ENCODE data around the gene FILIP1.

Gene FILIP1

DNA sequence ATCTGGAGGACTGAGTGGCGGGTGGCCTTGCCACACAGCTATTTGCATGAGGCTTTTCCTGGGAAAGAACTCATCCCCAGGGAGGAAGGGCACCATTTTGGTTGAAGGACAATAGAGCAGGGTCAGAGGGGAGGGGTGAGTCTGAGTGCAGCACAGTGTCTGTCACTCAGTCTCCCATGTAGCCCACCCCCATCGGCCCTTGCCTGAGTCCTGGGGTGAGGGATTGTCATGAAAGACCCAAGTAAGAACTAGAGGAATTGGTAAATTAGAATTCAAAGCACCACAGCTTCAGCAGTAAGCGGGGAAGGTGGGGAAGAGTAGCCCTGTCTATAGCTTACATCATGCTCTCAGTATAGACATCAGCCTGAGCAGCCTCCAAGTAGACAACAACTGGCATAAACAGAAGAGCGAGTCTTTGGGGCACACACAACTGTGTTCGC, 118.6 kb downstream of the FILIP1 start:
- no peak for DNase-seq

DNA sequence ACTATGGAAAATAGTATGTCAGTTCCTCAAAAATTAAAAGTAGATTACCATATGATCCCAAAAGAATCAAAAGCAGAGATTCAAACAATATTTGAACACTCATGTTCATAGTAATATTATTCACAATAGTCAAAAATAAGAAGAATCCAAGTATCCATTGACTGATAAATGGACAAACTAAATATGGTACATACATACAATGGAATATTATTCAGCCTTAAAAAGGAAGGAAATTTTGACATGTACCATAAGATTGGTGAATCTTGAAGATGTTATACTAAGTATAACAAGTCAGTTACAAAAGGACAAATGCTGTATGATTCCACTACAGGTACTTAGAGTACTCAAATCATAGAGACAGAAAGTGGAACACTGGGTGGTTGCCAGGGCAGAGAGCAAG, 120.7 kb downstream of the FILIP1 start:
- no peak for DNase-seq

DNA sequence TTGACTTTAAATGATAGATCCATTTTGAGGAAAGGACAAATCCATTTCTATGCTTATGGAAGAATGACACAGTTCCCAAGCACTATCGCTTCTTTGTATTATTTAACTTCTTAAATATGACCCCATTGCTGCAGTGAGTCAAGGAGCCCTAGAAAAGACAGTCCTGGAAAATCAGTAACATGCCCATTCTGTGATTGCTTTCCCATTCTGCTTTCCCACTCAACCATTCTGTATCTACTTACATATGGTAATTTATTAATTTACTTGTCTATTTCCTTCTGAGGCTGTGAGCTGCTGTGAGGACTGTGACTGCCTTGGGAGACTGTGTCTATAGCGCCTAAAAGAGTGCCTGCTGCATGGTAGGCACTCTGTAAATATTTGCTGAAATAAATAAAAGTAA, 123.6 kb downstream of the FILIP1 start:
- DNase-seq, result no peak

DNA sequence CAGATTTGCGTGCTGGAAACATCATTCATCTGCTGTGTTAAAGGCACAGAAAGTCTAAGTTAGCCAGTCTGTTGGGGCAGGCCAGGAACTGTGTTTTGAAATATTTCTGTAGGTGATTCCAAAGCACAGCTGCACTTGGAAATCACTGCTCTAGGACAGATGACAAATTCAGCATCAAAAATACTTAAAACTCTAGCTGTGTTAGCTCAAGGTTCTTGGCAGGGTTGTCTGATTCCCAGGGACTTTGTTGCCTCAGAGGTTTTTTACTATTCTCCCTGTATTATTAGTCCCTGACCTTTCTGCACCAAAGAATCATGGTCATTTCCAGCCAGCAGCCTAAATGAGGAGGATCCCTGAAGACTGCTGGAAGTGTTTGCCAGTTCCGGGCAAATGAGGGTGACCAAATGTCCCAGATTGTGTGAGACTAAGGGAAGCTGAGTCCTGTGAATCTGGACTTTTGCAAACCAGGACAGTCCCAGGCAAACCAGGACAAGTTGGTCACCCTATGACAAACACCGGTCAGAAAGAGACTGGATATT, 124.7 kb downstream of the FILIP1 start:
- DNase-seq, result no peak

DNA sequence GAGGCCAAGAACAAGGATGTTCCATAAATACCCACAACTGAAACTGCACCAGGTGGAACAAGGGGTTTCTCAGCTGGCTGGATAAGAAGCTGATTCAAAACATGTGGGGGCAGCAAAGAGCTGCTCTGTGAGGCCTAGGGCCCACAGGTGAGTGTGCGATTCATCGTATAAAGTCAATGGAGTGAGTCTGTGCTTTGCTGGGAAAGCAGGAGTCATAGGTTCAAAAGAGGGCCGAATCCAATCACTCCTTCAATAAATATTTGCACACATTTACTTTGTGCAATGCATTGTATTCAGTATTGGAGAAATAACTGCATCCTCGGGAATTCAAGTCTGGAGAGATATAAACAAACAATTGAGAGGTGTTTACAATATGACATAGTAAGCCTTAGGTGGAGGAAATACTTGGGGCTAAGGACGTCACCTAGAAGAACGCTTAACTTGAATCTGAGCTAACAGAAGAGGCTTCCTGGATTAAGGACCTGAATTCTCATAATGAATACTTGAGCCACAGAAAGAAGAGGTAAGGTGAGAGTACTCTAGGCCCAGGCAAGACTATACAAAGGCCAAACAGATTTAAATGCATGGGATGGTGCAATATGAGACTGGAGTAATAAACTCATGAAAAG, 125.3 kb downstream of the FILIP1 start:
- DNase-seq, result peak; percentile 27

DNA sequence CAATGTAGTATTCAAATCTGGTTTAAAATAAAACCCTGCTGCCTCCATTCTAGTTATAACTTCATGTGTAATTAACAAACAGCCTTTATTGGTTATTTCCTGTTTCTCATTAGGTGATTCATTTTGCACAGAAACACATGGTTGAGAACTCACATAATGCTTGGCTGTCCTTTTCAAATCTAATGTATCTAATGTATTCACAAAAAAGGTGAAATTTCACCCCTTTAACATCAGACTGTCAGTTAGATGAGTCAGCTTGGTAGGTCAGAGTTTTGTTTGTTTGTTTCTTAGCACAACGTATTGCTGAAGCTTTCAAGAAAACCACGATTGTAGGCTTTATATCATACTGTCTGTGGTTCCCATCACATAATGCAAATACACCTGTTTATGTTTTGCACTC, 130.3 kb downstream of the FILIP1 start:
- no peak for DNase-seq

DNA sequence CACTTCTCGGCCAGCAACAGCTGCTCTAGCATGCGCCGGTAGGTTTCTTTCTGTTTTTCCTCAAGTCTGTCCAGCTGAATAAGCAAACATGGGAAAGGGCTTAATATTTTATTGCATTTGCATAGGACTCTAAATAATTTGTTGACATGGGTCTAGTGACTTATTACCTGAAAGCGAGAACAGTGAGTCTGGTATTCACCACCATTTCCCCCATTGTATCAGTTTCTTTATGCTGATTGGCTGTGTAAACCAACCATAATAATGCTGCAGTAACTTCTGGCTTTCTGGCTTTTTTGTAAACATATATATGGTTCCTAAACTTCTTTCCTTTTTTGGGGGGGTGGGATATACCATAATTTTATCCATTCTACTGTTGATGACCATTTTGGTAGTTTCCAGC, 140.0 kb downstream of the FILIP1 start:
- DNase-seq, result no peak

DNA sequence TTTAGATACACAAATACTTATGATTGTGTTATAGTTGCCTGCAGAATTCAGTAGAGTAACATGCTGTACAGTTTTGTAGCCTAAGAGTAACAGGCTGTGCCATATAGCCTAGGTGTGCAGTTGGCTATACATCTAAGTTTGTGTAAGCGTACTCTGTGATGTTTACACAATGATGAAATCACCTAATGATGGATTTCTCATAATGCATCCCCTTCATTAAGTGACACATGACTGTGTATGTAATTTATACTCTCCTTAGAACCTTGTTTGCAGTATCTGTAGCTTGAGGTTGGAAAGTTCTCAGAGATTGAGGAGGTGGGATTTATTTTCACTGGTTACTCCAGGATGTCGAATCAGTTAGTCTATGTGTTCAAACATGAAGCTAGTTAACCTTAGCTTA, 142.0 kb downstream of the FILIP1 start:
- no peak for DNase-seq

DNA sequence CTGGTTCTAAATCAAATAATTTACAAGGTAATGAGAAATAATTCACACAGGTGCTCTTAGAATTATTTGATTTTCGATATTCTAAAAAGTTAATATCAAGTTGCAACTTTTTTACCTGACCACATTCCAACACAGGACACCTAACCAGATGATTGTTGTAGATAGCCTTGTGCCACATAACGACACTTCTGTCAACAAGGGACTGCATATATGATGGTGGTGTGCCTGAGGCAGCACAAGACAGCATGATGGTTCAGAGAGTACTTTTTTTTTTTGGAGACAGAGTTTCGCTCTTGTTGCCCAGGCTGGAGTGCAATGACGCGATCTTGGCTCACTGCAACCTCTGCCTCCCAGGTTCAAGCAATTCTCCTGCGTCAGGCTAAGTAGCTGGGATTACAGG, 142.8 kb downstream of the FILIP1 start:
- DNase-seq, result no peak

DNA sequence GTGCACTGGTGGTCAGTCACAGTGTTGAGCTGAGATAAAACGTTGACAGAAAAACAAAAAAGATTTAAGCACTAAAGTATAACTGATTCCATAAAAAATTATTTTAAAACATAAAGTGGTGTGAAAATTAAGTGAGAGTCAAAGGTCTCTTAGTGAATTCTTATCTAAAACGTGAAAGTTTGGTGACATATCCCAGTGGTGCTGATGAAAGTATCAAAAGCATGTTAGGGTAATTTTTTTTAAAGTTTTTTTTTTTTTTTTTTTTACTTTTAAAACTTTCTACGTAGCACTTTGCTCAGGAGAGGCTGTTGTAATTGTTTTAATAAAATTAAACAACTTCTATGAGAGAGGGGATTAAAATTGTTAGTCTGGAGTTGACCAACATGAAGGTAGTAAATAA, 143.4 kb downstream of the FILIP1 start:
- no peak for DNase-seq

DNA sequence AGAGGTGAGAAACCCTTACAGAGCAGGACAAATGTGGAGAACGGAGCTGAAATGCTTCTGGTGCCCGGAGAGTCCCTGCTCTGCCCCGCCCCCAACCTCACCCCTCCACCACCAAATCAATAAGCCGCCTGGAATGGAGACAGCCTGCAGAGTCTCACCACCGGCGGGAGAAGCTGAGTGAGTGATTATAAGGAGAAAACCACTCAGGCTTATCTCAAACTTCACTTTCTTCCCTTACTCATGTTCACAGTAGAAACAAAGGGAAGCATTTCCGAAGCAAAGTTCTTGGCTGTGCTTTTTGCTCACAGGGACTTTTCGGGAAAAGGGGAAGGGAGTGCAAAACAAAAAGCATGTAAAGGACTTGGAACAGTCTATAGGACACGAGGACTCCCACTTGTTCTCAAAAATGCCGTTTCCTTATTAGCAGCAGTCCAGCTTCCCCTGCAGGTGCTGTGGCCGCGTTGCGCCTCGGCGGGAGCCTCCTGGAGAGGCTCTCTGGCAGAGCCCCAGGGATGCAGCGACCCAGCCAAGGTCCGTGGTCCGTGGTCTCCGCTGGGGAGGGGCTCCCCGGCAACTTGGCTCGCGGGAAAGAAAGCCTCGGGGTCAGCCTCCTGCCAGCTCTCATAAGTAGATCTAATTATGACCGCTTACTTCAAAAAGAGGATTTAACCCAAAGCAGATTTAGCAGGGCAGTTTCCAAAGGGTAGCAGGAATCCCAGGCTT, 144.2 kb downstream of the FILIP1 start:
- no peak for DNase-seq

DNA sequence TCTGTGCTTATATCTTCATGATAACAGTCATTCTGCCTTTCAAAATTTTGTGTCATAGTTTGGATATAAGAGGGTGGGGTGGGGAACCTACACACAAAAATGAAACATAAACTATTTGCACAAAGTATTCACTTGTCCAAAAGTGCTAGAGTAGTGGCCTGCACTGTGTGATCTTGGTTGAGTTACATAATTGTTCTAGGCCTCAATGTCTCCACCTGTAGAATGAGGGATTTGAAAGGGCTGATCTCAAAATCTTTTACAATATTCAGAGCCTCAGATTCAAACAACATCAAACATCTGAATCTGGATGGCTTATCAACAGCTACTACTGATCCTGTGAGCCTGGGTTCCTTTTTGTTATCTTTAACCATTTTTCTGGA, 144.7 kb downstream of the FILIP1 start:
- DNase-seq, result no peak

DNA sequence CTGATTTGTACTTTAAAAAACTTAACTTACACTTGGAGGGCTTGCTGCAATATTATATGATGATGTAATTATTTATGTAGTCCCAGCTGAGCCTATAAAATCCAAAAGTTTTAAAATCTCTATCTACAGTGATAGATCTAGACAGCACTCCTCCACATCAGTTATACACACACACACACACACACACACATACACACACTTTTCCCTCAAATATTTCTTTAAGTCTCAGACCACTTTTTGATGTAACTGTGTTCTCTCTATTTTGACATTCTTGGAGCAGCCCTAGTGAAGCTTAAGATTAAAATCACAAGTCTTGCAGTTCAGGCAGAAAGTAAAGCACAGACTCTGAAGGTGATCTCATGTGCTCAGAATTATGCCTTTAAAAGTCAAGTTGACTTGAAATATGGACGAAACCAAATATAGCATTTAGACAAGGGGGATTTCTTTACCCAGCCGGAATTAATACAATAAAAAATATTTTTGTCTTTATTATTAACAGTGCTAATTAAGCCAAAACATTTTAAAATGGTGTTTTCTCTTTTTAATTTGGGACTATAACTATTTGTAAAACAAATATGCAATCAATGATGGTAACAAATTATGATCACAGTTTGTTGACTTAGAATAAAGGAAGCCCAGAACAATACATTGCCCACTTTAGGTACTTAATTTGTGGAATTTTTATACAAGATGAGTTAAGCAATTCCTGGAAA, 145.5 kb downstream of the FILIP1 start:
- DNase-seq, result no peak

DNA sequence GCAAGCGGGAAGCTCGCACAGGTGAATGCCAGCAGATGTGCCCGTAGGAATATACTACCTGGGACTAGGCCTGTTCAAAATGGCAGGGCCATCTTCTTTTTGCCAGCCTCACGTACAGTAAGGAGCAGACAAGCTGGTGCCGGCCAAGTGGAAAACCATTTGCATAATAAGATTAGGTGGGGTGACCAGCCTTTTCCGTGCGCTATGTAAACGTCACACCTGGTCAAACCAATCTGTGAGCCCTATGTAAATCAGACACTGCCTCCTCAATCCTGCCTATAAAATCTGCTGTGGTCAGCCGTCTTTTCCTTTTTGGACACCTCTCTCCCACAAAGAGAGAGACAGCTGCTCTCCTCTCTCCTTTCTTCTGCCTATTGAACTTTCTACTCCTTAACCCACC, 148.2 kb downstream of the FILIP1 start:
- DNase-seq, result no peak

DNA sequence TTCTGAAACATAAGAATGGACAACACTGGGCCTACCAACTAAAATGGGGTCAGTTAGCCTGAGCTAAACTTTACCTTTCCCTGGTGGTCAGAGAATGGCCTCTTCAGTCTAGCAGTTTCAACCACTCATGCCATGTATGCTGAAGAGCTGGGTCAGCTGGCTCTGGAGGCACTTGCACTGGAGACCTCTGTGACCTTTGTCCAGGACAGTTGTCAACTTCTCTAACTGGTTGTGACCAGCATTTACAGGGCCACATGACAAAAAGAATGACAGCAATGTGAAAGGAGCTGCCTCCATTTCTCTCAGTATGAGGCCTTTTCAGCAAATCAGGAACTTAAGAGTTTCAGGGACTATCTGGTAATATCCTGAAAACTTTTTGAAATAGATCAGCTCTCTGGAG, 149.1 kb downstream of the FILIP1 start:
- no peak for DNase-seq

DNA sequence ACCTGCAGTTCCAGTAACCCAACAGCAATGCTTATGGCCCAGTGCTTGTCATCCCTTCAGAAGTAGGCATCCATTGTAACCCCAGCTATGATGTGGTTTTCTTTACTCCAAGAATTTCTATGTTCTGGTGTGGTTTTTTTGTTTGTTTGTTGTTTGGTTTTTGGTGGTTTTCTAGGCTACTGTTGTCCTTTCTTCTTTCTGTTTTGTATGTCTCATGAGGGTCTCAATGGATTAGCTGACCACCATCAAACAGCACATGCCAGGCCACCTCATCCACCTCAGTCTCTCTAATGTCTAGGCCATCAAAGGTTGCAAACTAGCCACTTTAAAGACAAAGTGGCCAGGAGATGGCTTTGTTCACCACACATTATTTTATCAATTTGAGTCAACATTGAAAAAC, 149.6 kb downstream of the FILIP1 start:
- no peak for DNase-seq

DNA sequence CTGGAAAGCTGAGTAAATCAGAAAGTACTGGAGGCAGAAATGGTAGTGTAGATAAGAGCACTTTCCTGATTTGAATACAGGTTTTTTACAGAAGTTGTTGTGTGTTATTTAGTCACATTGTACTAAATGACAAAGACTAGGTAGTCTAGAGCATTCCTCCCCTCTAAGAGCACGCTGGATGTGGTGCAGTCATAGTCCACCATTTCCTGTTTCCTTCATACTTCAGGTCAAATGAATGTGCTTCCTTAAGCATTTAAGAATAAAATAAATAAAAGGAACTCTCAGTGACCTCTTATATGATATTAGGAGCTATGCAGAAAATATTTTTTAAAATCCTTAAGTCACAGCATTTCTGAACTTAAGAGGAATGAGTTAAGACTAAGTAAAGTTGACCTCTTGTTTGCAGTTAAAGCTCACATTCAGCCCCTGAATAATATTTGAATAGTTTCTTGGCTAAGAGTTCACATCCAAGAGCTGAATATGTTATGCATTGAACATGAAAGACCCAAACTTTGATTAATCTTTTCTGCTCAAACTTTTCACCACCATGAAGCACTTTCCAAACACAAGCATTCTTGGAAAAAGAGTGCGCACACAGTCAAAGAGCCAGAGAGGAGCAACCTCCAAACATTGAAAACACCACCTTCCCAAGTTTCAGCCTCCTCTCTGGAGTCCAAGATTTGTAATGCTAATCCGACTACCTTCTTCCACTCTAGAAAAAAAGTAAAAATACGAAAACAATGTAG, 155.6 kb downstream of the FILIP1 start:
- no peak for DNase-seq

DNA sequence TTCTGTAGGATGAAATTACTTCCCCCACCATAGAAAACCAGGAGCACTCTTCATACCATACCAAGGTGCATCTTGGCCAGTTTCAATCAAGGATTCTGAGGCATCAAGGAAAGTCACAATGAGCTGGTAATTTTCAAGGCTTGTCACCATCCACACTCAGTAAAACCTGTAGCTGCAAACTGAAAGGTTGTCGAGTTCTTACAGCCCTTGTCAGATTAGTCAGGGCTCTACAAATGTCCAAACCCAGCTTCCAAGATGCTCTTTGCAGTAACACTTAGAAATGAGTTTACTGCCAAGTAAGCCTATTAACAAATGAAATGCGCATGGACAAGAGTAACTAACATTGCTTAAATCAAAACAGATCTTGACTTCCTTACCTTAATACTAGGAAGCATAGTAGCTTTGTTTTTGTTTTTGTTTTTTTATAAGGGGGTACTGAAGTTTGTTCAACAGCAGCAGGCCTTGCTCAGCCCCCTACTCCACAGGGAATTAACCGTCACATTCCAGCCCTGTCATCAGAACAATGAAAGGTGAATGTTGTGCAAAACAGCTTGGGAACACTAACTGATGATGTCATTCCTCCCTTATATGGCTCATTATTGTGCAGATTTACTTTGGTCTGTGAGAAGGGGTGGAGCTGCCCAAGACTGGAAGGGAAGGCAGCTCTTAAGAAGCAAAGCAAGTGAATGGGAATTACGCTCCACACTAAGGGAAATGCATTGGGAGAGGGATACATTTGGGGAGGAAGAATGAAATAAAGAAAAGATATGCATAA, 159.1 kb downstream of the FILIP1 start:
- no peak for DNase-seq

DNA sequence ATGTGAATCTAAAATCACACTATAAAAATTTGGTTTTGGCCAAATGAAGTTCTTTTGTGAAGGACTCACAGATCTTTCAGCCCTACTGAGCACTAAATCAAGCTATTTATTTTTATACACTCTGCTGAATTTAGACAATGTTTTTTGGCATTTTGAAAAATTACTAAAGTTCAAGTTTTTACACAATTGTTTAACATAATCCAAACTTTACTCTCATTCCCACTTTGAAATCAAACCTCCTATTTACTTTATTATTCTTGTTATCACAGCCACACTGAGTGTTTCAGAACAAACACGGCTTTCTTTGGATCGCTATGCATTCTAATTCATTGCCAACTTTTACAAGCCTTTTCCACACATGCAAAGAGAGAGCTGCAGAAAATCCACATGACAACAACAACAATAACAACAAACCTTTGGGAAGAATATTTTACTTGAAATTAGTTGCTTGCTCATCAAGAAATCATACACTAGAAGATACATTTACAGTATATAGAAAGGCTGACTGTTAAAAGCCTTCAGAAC, 159.9 kb downstream of the FILIP1 start:
- DNase-seq, result no peak

DNA sequence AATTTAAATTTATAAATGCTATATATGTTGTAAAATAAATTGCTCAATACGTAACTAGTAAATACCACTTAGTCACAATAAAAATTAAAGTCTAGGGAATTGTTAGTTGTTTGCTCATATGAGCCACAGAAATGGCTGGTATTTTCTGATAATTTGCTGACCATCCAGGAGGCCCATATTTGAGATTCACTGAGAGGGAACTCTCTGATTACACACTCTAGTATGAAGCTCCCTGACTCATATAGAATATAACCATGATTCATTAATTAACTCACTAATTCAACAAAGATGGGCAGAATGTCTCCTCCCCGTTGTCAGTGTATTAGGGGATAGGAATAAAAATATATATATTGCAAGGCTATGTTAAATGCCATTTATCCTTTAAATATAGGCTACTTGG, 162.4 kb downstream of the FILIP1 start:
- DNase-seq, result no peak

DNA sequence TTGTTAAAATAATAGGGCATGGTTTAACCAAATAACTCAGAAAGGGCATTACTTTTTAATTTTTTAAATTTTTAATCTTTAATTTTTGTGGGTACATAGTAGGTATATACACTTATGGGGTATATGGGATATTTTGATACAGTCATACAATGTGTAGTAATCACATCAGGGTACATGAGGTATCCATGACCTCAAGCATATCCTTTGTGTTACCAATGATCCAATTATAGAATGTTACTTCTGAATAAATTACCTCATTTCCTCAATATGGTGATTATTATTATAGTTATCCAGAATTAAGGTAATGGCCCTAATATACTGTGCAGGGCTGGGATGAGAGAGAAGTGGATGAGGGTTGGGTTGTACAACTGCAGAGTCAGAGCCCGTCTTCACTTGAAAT, 163.9 kb downstream of the FILIP1 start:
- DNase-seq, result no peak

DNA sequence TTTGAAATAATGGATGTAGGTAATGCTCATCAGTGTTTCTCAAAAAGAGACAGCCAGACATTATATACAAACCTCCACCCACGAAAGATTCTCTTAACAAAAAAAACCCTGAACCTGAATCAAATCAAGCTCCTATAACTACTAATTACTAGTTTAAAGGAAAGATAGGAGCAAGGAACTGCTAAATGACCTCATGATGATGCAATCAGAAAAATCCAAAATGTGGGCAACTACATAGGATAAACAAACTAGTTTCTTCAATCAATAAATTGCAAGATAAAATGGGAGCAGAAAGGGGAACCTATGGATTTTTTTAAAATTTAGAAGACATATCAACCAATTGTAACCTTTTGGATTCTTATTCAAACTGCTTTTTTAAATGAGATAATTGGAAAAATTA, 165.8 kb downstream of the FILIP1 start:
- DNase-seq, result no peak

Measured in NCI-H1105 (cell line).